ENCODE results near the gene PRND. TPM values are rescaled to one million over a fixed set of nuclear protein-coding genes. Genes with fewer than 3 reads are reported as not detected.
"Not testable (repeated sequence)": the region's sequence is repeated elsewhere in the genome, so short reads cannot be mapped to it uniquely, and the experiment has no call there.

The PRND gene
- total RNA-seq, 1 donor from 2014 or later = not detected

GRCh38 chr20:4703281-4703676, 18.4 kb upstream of the PRND start:
- Mint-ChIP-seq H3K4me1 (ENCODE audit: unreplicated experiment) (peaks cover 10% of the 10 kb centered on the region), H3K27me3 (ENCODE audit: unreplicated experiment) (no peaks in the 10 kb centered on the region), H3K27ac (ENCODE audit: unreplicated experiment) (no peak overlapping the region), H3K4me3 (ENCODE audit: unreplicated experiment) (no peak overlapping the region), H3K9me3 (ENCODE audit: unreplicated experiment) (no peaks in the 10 kb centered on the region), H3K36me3 (ENCODE audit: unreplicated experiment) (peaks cover 6% of the 10 kb centered on the region)
- DNase-seq (ENCODE audit: extremely low spot score, unreplicated experiment) = no peak
- TF ChIP-seq, protein P1, sequence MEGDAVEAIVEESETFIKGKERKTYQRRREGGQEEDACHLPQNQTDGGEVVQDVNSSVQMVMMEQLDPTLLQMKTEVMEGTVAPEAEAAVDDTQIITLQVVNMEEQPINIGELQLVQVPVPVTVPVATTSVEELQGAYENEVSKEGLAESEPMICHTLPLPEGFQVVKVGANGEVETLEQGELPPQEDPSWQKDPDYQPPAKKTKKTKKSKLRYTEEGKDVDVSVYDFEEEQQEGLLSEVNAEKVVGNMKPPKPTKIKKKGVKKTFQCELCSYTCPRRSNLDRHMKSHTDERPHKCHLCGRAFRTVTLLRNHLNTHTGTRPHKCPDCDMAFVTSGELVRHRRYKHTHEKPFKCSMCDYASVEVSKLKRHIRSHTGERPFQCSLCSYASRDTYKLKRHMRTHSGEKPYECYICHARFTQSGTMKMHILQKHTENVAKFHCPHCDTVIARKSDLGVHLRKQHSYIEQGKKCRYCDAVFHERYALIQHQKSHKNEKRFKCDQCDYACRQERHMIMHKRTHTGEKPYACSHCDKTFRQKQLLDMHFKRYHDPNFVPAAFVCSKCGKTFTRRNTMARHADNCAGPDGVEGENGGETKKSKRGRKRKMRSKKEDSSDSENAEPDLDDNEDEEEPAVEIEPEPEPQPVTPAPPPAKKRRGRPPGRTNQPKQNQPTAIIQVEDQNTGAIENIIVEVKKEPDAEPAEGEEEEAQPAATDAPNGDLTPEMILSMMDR (IDR thresholded peaks at IDR 0.05) = no peak

GRCh38 chr20:4706941-4707340, 14.8 kb upstream of the PRND start:
- H3K4me3 Mint-ChIP-seq (ENCODE audit: unreplicated experiment); H3K27ac Mint-ChIP-seq (ENCODE audit: unreplicated experiment); H3K9me3 Mint-ChIP-seq (ENCODE audit: unreplicated experiment); H3K27me3 Mint-ChIP-seq (ENCODE audit: unreplicated experiment); H3K4me1 Mint-ChIP-seq (ENCODE audit: unreplicated experiment); H3K36me3 Mint-ChIP-seq (ENCODE audit: unreplicated experiment): not testable (repeated sequence)
- peak; percentile 54 for DNase-seq (ENCODE audit: extremely low spot score, unreplicated experiment)

GRCh38 chr20:4708036-4708435, 13.7 kb upstream of the PRND start:
- DNase-seq (ENCODE audit: extremely low spot score, unreplicated experiment) = peak; percentile 11
- peaks cover 10% of the 10 kb centered on the region for H3K4me1 Mint-ChIP-seq (ENCODE audit: unreplicated experiment)
- no peak overlapping the region for H3K27ac Mint-ChIP-seq (ENCODE audit: unreplicated experiment)
- TF ChIP-seq, protein P1 (IDR thresholded peaks at IDR 0.05) = no peak
- peaks cover 4% of the 10 kb centered on the region for H3K9me3 Mint-ChIP-seq (ENCODE audit: unreplicated experiment)
- no peaks in the 10 kb centered on the region for H3K36me3 Mint-ChIP-seq (ENCODE audit: unreplicated experiment)
- peaks cover under 1% of the 10 kb centered on the region for H3K27me3 Mint-ChIP-seq (ENCODE audit: unreplicated experiment)
- no peak overlapping the region for H3K4me3 Mint-ChIP-seq (ENCODE audit: unreplicated experiment)

GRCh38 chr20:4708856-4709255, 12.9 kb upstream of the PRND start:
- no peak overlapping the region for H3K27ac Mint-ChIP-seq (ENCODE audit: unreplicated experiment)
- peaks cover 7% of the 10 kb centered on the region for H3K4me1 Mint-ChIP-seq (ENCODE audit: unreplicated experiment)
- no peaks in the 10 kb centered on the region for H3K36me3 Mint-ChIP-seq (ENCODE audit: unreplicated experiment)
- peak; percentile 46 for DNase-seq (ENCODE audit: extremely low spot score, unreplicated experiment)
- peaks cover 6% of the 10 kb centered on the region for H3K27me3 Mint-ChIP-seq (ENCODE audit: unreplicated experiment)
- H3K4me3 Mint-ChIP-seq (ENCODE audit: unreplicated experiment) = no peak overlapping the region
- TF ChIP-seq, protein P1 (IDR thresholded peaks at IDR 0.05) = no peak
- peaks cover 4% of the 10 kb centered on the region for H3K9me3 Mint-ChIP-seq (ENCODE audit: unreplicated experiment)

DNA sequence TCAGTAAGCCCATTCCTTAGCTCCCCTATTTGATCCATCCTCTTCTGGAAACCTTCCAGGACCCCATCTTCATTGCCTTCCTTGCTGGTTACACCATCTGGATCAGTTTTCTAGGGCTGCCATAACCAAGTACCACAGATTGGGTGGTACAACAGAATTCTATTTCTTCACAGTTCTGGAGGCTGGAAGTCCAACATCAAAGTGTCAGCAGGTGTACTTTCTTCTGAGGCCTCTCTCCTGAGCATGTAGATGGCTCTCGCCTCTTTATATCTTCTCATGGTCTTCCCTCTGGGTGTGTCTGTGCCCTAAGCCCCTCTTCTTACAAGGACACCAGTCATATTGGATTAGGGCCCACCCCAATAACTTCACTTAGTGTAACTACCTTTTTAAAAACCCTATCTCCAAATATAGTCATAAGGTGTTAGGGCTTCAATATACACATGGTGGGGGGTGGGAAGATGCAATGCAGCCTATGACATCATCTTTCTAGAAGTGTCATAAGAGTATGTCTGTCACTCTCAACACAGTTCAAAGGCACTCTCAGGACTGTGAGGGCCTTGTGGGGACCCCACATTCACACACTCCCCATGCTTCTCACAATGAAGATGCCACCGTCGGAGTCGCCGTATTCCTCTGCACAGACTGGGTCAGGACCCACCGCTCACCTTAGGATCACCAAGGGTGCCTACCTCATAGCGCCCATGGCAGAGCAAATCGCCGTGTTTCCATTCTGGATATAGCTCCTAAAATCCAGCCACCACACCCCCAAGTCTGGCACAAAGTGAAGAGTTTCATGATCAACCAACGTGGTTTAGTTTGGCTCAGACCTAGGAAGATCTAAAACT, 12.2 kb upstream of the PRND start:
- no peaks in the 10 kb centered on the region for H3K36me3 Mint-ChIP-seq (ENCODE audit: unreplicated experiment)
- H3K4me1 Mint-ChIP-seq (ENCODE audit: unreplicated experiment) = peaks cover under 1% of the 10 kb centered on the region
- peak; percentile 63 for DNase-seq (ENCODE audit: extremely low spot score, unreplicated experiment)
- H3K27ac Mint-ChIP-seq (ENCODE audit: unreplicated experiment) = no peak overlapping the region
- H3K9me3 Mint-ChIP-seq (ENCODE audit: unreplicated experiment) = peaks cover 4% of the 10 kb centered on the region
- TF ChIP-seq, protein P1 (IDR thresholded peaks at IDR 0.05) = no peak
- peaks cover 6% of the 10 kb centered on the region for H3K27me3 Mint-ChIP-seq (ENCODE audit: unreplicated experiment)
- no peak overlapping the region for H3K4me3 Mint-ChIP-seq (ENCODE audit: unreplicated experiment)
